Peyer's patch (tissue), 4 donors: ENCODE measurements around the gene SCRG1.
A peak's percentile ranks its signal among the peaks of the same experiment; 100 is the strongest.

Source experiments
- POLR2A ChIP-seq, 2 donors: fragments of 450-650 bp; IDR thresholded peaks; one replicate each; pipeline ENCODE4 v1.5.1; 2017; ENCODE audit warnings: antibody characterized with exemption in 2 of 2, mild to moderate bottlenecking in 2 of 2, moderate library complexity in 2 of 2
- TF ChIP-seq, protein P1 (sequence below), 6 experiments: fragments of 450-650 bp in 4 of 6; fragments of 200-600 bp in 2 of 6; sonication (generic) in 1 of 6; IDR thresholded peaks; one replicate each; pipeline ENCODE4 v1.5.1; 2017 to 2019; ENCODE audit warnings: antibody characterized with exemption in 6 of 6, mild to moderate bottlenecking in 3 of 6, moderate library complexity in 1 of 6

DNA sequence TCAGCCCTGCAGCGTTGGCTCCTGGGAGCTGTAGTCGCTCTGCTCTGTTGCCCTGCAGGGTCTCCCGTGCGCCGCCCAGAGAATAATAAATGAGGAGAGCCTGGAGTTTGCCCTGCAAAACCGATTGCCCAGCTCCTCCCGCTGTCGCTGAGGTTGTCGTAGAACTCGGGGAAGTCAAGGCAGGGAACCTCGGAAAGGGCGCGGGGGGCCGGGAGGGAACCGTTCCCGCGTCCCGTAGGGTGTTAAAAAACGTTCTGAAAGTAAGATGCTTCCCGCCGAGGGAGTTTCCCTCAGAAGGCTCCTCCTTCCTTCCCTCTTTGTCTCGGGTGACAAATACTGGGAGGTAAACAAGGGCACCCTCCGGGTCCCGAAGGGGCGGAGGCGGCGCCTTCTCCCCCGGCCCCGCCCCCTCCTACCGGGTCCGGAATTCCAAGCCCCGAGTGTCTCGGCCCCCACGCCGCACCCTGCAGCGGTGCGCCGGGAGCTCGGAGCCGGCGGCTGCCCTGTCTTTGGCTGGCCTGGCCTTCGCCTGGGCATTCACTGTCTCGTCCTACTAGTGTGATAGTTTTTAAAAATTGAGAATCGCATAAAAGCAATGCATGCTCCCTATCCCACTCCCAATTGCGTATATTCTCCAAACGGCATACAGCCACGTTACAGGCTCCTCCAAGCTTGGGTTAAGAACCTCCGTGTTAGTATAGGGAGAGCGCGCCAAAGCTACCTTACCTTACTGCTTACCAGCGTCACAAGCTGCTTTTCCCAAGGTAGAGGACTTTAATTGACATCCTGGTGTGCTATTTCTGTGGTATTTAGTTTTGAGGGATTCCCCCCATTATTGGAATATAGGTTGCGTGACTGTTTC lies 63.8 kb downstream of the SCRG1 start:
- TF ChIP-seq, protein P1, sequence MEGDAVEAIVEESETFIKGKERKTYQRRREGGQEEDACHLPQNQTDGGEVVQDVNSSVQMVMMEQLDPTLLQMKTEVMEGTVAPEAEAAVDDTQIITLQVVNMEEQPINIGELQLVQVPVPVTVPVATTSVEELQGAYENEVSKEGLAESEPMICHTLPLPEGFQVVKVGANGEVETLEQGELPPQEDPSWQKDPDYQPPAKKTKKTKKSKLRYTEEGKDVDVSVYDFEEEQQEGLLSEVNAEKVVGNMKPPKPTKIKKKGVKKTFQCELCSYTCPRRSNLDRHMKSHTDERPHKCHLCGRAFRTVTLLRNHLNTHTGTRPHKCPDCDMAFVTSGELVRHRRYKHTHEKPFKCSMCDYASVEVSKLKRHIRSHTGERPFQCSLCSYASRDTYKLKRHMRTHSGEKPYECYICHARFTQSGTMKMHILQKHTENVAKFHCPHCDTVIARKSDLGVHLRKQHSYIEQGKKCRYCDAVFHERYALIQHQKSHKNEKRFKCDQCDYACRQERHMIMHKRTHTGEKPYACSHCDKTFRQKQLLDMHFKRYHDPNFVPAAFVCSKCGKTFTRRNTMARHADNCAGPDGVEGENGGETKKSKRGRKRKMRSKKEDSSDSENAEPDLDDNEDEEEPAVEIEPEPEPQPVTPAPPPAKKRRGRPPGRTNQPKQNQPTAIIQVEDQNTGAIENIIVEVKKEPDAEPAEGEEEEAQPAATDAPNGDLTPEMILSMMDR (IDR thresholded peaks at IDR 0.05): no peak
- peak in 1 of 2 donors; percentile 41 for TF ChIP-seq POLR2A (IDR thresholded peaks at IDR 0.05)
